NCI-H524 treated with DMSO at 0.1 percent for 48 hours (cell line): ENCODE results near the gene ABLIM2.
"Not testable (repeated sequence)": the region's sequence is repeated elsewhere in the genome, so short reads cannot be mapped to it uniquely, and the experiment has no call there.

Experiments used
- DNase-seq: peaks from one replicate; lab custom pipeline; 2025; lab: John Stamatoyannopoulos, UW

Gene ABLIM2

GRCh38 chr4:7939377-7940108, 219.1 kb downstream of the ABLIM2 start, which contains the start of gene AFAP1:
Gene AFAP1, minus strand, starts transcription at chr4:7939861. Its CDS starts 67,783 bp downstream, at chr4:7872078.
- DNase-seq, result no peak

- no peak for DNase-seq
Measured at GRCh38 chr4:7938609-7939376, 219.8 kb downstream of the ABLIM2 start.

GRCh38 chr4:7938266-7938608, 220.4 kb downstream of the ABLIM2 start:
- DNase-seq, result no peak

- no peak for DNase-seq
Measured at GRCh38 chr4:7937006-7937405, 221.6 kb downstream of the ABLIM2 start.

GRCh38 chr4:7933651-7934510, 224.7 kb downstream of the ABLIM2 start:
- no peak for DNase-seq

- DNase-seq, result no peak
Measured at GRCh38 chr4:7932287-7932686, 226.3 kb downstream of the ABLIM2 start.

GRCh38 chr4:7929118-7929951, 229.3 kb downstream of the ABLIM2 start:
- no peak for DNase-seq

GRCh38 chr4:7928711-7929110, 229.9 kb downstream of the ABLIM2 start:
- DNase-seq, result no peak

- no peak for DNase-seq
Measured at GRCh38 chr4:7926822-7927221, 231.8 kb downstream of the ABLIM2 start.

- DNase-seq, result no peak
Measured at GRCh38 chr4:7924570-7924969, 234.0 kb downstream of the ABLIM2 start.

- no peak for DNase-seq
Measured at GRCh38 chr4:7924163-7924562, 234.4 kb downstream of the ABLIM2 start.

GRCh38 chr4:7922466-7922865, 236.1 kb downstream of the ABLIM2 start:
- no peak for DNase-seq

- DNase-seq, result no peak
Measured at GRCh38 chr4:7918981-7919380, 239.6 kb downstream of the ABLIM2 start.

- not testable (repeated sequence) for DNase-seq
Measured at GRCh38 chr4:7918187-7918586, 240.4 kb downstream of the ABLIM2 start.

- no peak for DNase-seq
Measured at GRCh38 chr4:7917669-7918068, 240.9 kb downstream of the ABLIM2 start.

- no peak for DNase-seq
Measured at GRCh38 chr4:7915875-7916242, 242.8 kb downstream of the ABLIM2 start.
